ENCODE data around the gene ZSCAN32.

The ZSCAN32 gene

DNA sequence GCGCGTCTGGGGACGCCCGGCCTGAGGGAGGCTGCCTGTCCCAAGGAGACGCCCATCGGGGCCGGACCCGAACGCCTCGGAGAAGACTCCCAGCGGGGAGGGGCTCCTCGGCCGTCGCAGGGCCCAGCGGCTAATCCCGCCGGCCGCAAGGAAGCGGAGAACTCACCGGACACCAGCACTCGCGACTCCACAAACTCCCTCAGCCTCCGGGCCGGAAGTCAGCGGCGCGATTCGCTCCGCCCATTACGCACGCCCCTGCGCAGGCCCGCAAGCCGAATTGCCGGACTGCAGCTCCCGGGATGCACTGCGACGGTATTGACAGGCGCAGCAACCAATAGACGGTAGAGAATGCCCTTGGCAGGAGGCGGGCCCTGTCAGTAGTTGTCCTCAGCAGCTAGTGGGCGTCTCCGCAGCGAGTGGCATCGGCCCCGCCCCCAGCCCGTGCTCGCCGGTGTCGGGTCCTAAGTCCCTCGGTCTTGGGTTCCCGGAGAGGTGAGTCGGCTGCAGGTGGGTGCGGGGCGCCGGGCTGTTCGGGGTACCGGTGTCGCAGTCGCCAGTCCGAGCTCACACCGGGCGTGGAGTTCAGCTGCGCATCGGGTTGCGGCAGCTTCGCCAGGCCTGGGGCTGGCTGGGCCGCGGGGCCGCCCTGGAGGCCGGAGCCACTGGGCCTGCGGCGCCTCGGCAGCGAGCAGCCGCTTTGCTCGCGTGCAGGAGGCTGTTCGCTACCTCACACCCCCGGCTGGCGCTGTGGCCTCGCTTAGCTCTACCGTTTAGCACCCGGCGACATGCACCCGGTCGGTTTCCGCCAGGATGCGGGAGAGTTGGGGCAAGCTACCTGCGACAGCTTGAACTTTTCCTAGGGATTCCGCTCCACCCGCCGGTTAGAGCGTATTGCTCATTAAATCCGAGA lies at the start of gene ZSCAN32, which contains the start of gene ZNF174:
Gene ZSCAN32 (minus strand): TSS at position 226 of the 910 bp plus-strand sequence. CDS start 3,447 bp downstream, outside the sequence.
Gene ZNF174 (plus strand): TSS at position 437 of the 910 bp plus-strand sequence. CDS start 790 bp downstream, outside the sequence.
- DNase-seq (ENCODE audit: low read depth, low spot score) = peak; percentile 95

DNA sequence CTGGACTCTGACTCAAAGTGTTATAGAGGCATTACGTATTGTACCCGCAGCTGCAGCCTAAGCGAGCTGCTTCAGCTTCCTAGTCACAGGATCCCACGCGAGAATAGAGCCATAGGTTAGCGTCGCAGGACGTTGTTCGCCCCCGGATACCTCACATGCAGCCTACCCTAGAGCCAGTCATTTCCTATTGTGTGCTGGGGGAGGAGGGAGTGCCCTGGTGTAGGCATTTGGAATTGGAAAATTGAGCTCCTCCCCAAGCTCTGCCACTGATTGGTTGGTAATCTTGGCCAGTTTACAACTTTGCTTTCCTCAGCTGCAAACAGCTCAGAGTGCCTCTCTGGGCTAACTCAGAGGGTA lies 43.2 kb upstream of the ZSCAN32 start:
- DNase-seq (ENCODE audit: low read depth, low spot score) = no peak

DNA sequence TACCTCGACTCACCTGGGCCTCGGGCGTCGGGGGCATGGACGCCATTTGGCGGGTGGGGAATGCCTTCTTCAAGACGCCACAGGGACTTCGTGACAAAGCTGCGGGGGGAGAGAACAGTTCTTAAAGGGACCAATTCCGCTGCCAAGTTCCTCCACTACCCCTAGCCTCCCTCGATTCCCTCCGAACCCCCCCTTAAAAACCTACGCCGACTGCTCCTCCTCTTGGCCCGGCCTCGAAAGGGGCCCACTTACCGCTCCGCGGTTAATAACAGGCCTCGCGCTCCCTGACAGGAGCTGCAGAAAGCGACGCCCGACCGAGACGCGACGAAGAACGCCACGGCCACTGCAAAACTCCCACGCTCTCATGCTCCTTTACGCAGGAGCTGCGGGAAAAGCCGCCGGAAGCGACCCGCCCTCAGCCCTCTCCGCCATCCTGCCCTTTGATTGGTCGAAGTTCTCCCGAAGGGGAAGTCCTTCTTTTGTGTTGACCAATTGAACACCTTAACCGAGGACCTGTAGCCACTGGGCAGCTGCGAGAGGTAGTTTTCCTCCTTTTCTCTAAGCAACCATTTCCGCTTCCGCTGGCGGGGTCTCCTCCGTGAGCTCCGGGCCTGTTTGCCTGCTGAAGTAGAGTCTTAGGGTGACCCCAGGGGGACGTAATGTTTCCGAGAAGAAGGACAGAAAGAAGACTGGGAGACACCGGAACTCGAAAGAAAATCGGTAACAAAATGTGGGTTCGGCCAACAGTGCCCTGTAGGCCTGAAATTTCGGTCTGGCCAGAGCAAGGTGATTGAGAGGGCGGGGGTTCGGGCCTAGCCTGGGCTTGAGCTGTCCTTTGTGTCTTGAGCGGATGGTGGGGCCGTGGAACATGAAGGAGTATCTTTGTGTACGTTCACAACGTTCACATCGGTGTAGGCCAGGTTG lies 42.6 kb upstream of the ZSCAN32 start, which contains the start of the genes NAA60 and ZNF597:
Gene NAA60 (plus strand): TSS at position 573 of the 924 bp plus-strand sequence. CDS start 32,548 bp downstream, outside the sequence.
Gene ZNF597 (minus strand): TSS at position 397 of the 924 bp plus-strand sequence. CDS start 351 bp downstream, at position 46.
- DNase-seq (ENCODE audit: low read depth, low spot score) = peak; percentile 86

DNA sequence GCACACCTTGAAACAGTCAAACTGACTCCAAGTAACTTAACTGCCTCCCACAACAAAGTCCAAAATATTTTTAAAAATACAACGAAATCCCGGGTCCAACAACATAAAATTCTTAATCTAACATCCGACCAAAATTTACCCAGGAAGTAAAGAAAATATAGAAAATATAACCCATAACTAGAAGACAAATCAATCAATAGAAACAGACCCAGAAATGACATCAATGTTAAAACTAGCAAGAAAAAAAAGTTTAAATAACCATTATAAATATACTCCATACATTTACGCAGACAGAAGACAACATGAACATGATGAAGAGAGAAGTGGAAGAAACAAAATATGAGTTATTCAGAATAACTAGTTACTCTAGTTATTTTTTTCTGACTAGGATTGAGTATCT lies 38.8 kb upstream of the ZSCAN32 start:
- DNase-seq (ENCODE audit: low read depth, low spot score) = no peak

DNA sequence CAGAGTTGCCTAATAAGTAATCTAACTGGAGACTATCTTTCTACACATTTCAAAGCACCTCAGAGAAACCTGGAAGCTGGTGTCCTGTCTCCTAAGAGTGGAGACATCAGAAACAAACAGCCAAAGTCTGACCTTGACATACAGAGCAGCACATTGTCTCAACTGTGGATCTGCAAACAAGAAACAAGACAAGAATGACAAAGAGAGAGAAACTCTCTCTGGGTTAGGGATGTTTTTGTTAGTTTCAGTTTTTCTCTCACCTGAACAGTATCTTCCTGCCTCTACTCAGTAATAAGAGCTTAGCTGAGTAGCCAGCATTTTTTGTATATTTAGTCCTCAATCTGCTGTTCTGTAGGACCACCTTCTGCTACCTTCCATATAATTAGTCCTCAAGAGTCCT lies 33.6 kb upstream of the ZSCAN32 start:
- DNase-seq (ENCODE audit: low read depth, low spot score) = no peak

DNA sequence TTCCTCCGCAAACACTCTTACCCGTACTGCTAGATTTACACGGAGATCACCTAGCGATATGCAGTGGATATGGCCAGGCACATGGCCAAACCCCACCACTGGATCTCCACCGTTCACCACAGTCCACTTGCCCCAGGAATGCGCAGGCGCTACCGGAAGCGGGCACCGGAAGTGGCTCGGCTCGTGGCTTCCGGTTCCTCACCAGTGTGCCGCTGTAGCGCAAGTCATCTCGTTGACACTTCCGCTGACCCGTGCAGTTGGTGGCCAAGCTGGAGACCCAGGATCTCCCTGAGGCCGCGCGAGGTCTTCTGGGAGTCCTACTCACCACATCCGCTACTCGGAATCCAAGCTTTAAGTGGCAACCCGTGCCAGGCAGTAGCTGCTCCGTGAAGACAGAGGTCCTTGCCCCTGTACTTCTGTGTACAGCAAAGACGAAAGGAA lies 31.0 kb upstream of the ZSCAN32 start:
- no peak for DNase-seq (ENCODE audit: low read depth, low spot score)

DNA sequence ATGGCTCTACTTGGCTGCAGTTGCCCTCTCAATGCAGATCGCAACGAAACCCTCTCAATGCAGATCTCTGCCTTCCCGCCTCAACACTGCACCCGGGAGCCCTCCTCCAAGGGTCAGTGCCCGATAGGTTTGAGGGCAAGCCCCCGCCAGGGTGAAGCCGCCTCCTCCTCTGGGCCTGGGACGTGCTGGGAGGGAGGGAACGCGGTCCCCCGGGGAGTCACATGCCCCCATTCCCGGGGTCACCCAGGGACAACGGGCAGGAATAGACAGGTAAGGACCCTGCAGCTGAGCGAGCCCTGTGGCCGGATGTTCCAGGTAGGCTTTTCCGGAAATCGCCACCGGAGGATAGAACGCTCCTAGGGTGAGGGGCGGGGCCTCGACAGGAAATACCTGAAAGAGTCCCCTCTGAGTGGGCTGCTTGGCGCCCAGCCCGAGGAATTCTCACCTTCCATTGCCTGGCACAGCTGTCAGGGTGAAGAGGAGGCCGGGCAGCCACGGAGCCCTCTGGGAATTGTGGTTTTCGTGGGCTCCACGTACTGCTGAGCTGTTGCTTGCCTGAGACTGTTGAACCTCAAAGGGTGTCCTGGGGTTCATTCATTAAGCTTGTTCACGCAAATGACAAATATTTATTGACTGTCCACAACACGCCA lies 13.1 kb upstream of the ZSCAN32 start:
- DNase-seq (ENCODE audit: low read depth, low spot score) = no peak

DNA sequence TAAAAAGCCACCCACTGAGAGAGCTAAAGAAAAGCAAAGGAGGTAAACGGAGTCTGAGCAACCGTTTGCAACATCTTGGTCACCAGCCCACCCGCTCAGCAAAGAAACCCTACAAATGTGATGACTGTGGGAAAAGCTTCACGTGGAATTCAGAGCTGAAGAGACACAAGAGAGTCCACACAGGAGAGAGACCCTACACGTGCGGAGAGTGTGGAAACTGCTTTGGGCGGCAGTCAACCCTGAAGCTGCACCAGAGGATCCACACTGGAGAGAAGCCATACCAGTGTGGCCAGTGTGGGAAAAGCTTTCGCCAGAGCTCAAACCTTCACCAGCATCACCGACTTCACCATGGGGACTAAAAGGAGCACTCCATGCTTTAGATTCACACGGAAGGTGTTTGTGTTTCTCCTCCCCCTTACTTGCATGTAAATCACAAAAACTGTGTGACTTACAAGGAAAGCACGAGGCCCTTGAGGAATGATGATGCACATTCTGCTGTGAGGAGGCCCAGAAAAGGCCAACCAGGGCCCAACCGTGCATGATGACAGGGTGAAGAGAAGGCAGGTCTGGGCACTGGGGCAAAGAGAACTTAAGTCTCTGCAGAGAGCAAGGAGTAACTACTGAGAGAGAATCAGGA lies 7.9 kb upstream of the ZSCAN32 start:
- DNase-seq (ENCODE audit: low read depth, low spot score) = no peak

DNA sequence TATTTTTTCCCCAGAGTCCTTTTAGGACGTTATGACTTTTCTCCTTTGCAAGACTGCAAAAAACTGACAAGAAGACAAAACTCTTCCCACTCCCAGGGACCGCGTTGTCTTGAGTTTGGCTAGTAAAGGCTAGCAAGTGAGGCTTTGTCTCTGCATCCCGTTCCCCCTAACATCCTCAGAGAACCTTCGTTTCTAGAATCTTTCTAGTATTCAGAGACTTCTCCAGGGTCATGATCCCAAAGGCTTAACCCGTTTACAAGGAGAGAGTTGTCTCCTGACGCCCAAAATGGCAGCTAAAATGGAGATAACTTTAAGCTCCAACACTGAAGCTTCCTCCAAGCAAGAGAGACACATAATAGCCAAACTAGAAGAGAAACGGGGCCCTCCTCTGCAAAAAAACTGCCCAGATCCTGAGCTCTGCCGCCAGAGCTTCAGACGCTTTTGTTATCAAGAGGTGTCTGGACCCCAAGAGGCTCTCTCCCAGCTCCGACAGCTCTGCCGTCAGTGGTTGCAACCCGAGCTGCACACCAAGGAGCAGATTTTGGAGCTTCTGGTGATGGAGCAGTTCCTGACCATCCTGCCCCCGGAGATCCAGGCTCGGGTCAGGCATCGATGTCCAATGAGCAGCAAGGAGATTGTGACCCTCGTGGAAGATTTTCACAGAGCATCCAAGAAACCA lies 1.1 kb upstream of the ZSCAN32 start:
- DNase-seq (ENCODE audit: low read depth, low spot score) = no peak

DNA sequence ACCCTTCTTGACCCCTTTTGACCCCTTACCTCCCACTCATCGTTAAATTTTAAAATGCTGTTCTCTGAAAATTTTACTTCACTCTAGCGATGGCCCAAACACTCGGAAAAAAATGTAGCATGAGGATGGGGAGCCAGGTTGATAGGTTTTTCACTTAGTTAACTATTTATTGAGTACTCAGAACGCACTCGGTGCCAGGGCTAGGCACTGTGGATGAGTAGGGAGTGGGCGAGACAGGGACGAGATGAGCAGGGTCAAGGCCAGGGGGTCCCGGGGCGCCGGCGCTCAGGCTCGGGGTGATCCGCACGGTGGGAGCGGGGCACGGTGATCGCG lies 392 bp downstream of the ZSCAN32 start:
- no peak for DNase-seq (ENCODE audit: low read depth, low spot score)

DNA sequence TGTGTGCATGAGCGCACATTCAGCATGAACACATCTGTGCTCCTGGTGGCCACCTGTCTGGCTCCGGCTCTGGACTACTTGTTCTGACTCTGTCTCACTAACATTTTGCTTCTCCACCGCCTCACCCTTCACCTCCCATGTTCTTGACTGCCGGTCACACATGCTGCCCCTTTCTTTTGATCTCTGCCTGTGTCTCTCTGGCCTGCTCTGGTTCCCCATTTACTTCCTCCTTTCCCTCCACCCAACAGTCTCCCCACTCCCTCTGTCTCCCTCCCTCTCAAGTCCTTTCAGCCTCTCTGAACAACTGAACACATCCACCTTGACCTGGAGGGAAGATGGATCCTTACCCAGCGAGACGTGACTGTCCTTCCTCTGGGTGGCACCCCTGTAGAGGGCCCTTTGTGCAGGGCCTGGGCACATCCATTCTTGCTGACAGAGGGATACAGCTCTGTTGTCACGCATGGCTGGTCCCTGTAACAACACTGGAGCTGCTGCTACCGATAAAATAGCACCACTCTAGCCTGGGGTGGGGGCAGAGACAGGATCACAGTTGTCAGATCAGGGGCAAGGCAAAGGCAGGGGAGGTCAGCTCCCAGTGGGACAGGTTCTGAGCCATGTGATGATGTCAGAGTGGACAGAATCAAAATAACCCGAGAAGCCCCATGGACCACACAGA lies 11.0 kb downstream of the ZSCAN32 start:
- DNase-seq (ENCODE audit: low read depth, low spot score) = no peak

DNA sequence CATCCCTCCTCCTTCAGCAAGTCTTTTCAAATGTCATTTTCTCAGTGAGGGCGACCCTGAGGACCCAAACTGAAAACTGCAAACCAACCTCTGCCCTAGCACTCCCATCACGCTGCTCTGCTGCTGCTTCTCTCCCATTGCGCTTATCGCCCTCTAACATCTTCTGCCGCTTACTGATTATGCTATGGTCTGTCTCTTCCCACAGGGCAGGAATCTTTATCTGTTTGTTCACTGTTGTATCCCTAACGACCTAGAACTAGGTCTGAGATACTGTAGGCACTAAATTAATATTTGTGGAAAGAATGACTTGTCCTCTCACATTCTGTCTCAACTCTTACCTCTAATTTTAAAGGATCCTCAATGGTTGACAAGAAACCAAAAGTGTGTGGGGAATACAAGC lies 12.5 kb downstream of the ZSCAN32 start:
- DNase-seq (ENCODE audit: low read depth, low spot score) = no peak

DNA sequence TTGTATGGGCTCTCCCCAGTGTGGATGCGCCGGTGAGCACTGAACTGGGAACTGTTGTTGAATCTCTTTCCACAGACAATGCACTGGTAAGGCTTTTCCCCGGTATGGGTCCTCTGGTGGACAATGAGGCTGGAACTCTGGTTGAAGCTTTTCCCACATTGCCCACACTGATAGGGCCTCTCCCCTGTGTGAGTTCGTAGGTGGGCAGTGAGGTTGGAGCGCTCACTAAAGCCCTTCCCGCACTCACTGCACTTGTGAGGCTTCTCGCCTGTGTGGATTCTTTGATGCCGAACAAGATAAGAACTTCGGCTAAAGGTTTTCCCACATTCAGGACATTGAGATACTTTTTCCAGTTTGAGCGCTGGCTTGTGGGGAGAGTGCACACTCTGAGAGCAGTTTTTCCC lies 17.8 kb downstream of the ZSCAN32 start:
- DNase-seq (ENCODE audit: low read depth, low spot score) = no peak

DNA sequence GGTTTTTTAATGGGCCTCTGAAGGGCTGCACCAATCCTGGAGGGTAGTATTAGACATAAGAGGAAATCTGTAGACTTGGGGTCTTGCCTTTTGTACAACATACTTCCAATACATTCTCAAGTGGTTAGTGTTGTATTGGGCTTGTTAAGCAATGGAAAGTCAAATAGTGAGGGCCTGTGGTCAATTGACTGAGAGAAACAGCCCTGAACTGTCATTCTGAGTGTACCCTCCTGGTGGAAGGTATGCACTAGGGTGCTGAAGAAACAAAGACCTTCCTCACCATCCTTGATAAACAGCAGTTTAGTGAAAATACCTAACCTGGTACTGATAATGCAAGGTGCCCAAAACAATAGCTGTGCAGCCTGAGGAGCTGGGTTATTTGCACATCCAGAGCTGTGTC lies 22.9 kb downstream of the ZSCAN32 start:
- no peak for DNase-seq (ENCODE audit: low read depth, low spot score)

DNA sequence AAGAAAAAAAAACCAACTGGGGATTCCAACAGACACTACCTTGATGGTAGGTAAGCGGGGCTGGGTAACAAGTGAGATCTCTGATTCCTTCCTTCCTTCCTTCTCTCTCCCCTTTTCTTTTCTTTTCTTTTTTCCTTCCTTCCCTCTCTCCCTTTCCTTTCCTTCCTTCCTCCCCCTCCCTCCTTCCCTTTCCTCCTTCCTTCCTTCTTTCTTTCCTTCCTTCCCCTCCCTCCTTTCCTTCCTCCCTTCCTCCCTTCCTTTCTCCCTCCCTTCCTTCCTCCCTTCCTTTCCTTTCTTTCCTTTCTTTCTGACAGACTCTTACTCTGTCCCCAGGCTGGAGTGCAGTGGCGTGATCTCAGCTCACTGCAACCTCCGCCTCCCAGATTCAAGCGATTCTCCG lies 25.1 kb downstream of the ZSCAN32 start:
- no peak for DNase-seq (ENCODE audit: low read depth, low spot score)

DNA sequence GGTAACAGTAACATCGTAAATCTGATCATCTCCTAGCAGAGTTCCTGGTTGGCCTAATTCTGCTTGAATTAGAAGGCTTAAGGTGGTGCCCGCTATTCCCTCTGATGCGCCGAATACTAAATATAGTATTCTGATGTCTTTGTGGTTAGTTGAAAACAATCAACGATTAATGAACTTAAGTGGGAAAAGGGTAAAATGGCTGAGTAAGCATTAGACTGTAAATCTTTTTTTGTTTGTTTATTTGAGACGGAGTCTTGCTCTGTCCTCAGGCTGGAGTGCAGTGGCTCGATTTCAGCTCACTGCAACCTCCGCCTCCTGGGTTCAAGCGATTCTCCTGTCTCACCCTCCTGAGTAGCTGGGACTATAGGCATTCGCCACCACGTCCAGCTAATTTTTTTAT lies 31.7 kb downstream of the ZSCAN32 start:
- DNase-seq (ENCODE audit: low read depth, low spot score) = no peak

DNA sequence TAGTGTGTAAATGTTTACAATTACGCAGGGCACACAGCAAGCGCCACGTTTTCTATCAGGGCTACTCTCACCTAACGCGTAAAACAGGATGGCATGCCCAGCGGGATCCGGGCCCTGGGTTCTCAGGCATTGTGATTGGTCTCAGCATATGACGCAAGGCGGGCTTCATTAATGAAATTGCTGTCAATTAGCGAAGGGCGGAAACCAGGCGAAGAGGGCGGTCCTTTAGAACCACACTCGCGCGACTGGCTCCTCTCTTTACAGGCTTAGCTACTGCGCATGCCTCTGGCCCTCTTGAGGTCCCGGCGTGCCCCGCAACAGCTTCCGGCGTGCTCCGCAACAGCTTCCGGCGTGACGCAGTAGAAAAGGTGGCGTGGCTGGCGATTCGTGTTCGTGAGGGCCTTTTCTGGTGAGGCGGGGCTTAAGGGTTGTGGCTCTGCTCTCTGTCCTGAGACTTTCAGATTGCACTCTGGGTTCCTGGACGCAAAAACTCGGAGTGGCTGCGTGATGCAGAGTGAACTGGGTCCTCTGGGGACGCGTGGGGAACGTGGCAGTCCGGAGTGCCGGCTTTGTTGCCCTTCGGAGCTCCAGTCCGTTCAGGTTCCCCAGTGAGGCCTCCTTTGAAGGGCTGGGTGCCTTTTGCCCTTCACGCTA lies 35.9 kb downstream of the ZSCAN32 start:
- no peak for DNase-seq (ENCODE audit: low read depth, low spot score)

DNA sequence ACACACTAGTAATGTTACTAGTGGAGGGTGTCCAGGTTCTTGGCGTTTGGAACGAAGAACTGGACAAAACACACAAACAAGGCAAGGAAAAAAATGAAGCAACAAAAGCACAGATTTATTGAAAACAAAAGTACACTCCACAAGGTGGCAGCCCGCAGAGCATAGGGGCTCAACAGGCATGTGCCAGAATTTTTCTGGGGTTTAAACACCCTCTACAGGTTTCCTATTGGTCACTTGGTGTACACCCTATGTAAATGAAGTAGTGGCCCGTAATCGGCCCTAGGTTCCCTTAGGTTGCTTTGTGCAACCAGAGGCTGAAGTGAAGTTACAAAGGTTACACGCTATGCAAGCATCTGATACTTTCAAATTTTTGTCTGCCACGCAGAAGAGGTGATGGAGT lies 37.0 kb downstream of the ZSCAN32 start:
- DNase-seq (ENCODE audit: low read depth, low spot score) = no peak

DNA sequence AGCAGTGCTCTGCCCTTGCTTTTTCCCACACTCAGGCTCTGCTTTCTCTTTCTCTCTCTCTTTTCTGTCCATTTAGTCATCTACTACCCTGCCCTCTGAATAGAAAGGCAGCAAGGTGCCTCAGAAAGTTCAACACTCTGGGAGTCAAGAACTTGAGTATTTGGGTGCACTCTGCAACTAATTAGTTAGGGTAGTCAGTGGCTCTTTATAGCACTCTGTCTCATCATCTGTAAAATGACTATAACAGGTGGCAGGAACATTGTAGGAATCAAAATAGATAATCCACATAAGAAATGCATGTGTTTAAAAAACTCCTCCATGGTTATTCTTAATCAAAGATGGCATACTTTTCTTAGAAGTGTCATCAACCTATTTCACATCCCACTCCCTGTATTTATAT lies 37.9 kb downstream of the ZSCAN32 start:
- no peak for DNase-seq (ENCODE audit: low read depth, low spot score)

Measured in iPS DF 19.7 (cell line).